ENCODE data around the gene KDM8. TPM values are rescaled to one million over a fixed set of nuclear protein-coding genes. Genes with fewer than 3 reads are reported as not detected.

The KDM8 gene
- total and polyA plus RNA-seq, 9 of the 15 experiments (the other 6 are each of a cell fraction or from before 2014, with no cell fraction given): 0.61 to 9.1 (median 5.4) TPM

DNA sequence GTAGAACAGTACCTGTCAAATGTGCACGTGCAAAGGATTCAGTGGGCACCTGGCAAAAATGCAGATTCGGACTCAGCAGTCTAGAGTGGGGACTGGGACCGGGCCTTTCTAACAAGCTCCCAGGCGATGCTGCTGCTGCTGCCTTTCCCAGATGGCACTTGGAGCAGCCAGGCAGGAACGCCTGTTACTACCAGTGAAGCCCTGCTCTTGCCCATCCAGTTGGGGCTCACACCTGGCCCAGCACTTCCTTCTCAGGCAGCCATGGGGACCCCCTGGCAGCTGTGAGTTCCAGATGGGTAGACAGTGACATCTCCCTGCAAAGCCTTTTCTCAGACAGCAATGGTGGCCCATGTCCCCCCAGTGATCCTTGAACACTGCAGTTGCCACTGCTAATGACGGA lies 30.4 kb downstream of the KDM8 start:
- H2AFZ ChIP-seq (ENCODE audit: low read depth, low read length): no peak overlapping the region
- POLR2A ChIA-PET: interaction anchor here (2.3 kb wide), 1 partner anchor 9 kb away, joined by 6 read pairs; no protein-coding TSS in a partner anchor
- ATAC-seq (no peak), FAIRE-seq (no peak), DNase-seq (ENCODE audit: extremely low read depth in 1 of 4, low spot score in 3 of 4) (no peak)
- in situ Hi-C loops (cut with MboI) (loop anchor here (5.0 kb wide), 1 partner anchor 139 kb away; no protein-coding TSS in a partner anchor), intact Hi-C loops (cut with micrococcal nuclease) (loop anchor here (2.0 kb wide), 2 partner anchors 35 to 223 kb away; partner anchors contain the start of gene NSMCE1)
- H3K27ac ChIP-seq (ENCODE audit: extremely low read depth, low read depth, low read length): no peak overlapping the region
- 84% methylated on average over 6 of the region's 6 CpGs for WGBS (ENCODE audit: insufficient coverage, low coverage, missing lambda C conversion rate)
- H3K9ac ChIP-seq (ENCODE audit: insufficient read depth in 1 of 2, low read depth in 2 of 2, low read length in 2 of 2): no peak overlapping the region
- no peak overlapping the region for H3K4me2 ChIP-seq (ENCODE audit: insufficient read depth, low read length)
- H3K4me1 ChIP-seq (replicated peaks in 1 of 2; ENCODE audit: control insufficient read depth in 2 of 2, insufficient read depth in 2 of 2, low read length in 2 of 2): peaks cover 32 to 55% of the 10 kb centered on the region in 2 experiments
- TF ChIP-seq SIN3A (IDR thresholded peaks at IDR 0.05; ENCODE audit: borderline replicate concordance in 2 of 2, control insufficient read depth in 1 of 2, low read depth in 2 of 2, low read length in 2 of 2) (no peak), PHF20 (IDR thresholded peaks at IDR 0.05; ENCODE audit: partially characterized antibody) (no peak), HDAC3 (IDR thresholded peaks at IDR 0.05; ENCODE audit: borderline replicate concordance, partially characterized antibody) (no peak), NFIC (IDR thresholded peaks at IDR 0.05) (no peak), CEBPB (tag; IDR thresholded peaks at IDR 0.05) (no peak), WHSC1 (IDR thresholded peaks at IDR 0.05; ENCODE audit: low read length) (no peak), ZNF41 (CRISPR knock-in tag; conservative IDR thresholded peaks at IDR 0.05) (no peak), ZBTB11 (CRISPR knock-in tag; IDR thresholded peaks at IDR 0.05) (no peak), ZFX (CRISPR knock-in tag; IDR thresholded peaks at IDR 0.05) (no peak), HLTF (IDR thresholded peaks at IDR 0.05) (no peak), IFI16 (CRISPR knock-in tag; IDR thresholded peaks at IDR 0.05) (no peak), HES1 (IDR thresholded peaks at IDR 0.05; ENCODE audit: low read depth) (no peak), MTA2 (IDR thresholded peaks at IDR 0.05; ENCODE audit: low read depth) (no peak), NCOA1 (IDR thresholded peaks at IDR 0.05; ENCODE audit: low read depth) (no peak)
- no peaks in the 10 kb centered on the region for H4K20me1 ChIP-seq (replicated peaks; ENCODE audit: control insufficient read depth, insufficient read depth, low read length)
- H3K27me3 ChIP-seq (ENCODE audit: control insufficient read depth in 2 of 2, insufficient read depth in 2 of 2, low read length in 2 of 2): no peaks in the 10 kb centered on the region
- no TSS peak for BruUV-seq (replicated peaks)
- H3K9me3 ChIP-seq (replicated peaks; ENCODE audit: control insufficient read depth, insufficient read depth, low read depth, low read length): no peaks in the 10 kb centered on the region
- H3K9me1 ChIP-seq (ENCODE audit: control insufficient read depth, insufficient read depth, low read length): no peaks in the 10 kb centered on the region
- CTCF ChIA-PET (ENCODE audit: low intra/inter-chr PET ratio): interaction anchor here (2.0 kb wide), 1 partner anchor 134 kb away, joined by 19 read pairs; no protein-coding TSS in a partner anchor
- H3K4me3 ChIP-seq: no peak overlapping the region
- H3K79me2 ChIP-seq (ENCODE audit: control insufficient read depth, insufficient read depth, low read length): no peaks in the 10 kb centered on the region
- H3K36me3 ChIP-seq (ENCODE audit: control insufficient read depth, insufficient read depth, low read length): peaks cover 29% of the 10 kb centered on the region; the same call in 2 of the 3 replicates

All from K562 (cell line).